ENCODE data around the gene TMED5. TPM values are rescaled to one million over a fixed set of nuclear protein-coding genes. Genes with fewer than 3 reads are reported as not detected.

Gene TMED5
- total RNA-seq, 1 experiment from 2014 or later, result 32.6 TPM

- Histone ChIP-seq H3K4me2 (ENCODE audit: low read length) (no peak overlapping the region), H3K27ac (ENCODE audit: low read depth, low read length) (no peak overlapping the region), H4K20me1 (ENCODE audit: insufficient read depth) (peaks cover 18% of the 10 kb centered on the region; the same call in 1 of the 2 replicates), H3K79me2 (ENCODE audit: insufficient read depth, low read length) (peaks cover 99% of the 10 kb centered on the region), H3K4me3 (replicated peaks in 1 of 2; ENCODE audit: low read depth in 1 of 2, low read length in 2 of 2) (no peak overlapping the region), H2AFZ (ENCODE audit: low read depth, low read length, poor library complexity, severe bottlenecking) (no peak overlapping the region), H3K9me2 (ENCODE audit: insufficient read depth) (no peaks in the 10 kb centered on the region), H3K9me3 (ENCODE audit: control insufficient read depth in 1 of 2, insufficient read depth in 1 of 2, low read depth in 1 of 2, low read length in 2 of 2) (peaks cover 8 to 11% of the 10 kb centered on the region in 2 experiments; a peak in 3 of 4 replicates), H3K36me3 (ENCODE audit: control insufficient read depth in 1 of 2, insufficient read depth in 2 of 2, low read length in 2 of 2) (peaks cover 5 to 16% of the 10 kb centered on the region in 2 experiments; a peak in 3 of 4 replicates), H3K27me3 (ENCODE audit: insufficient read depth, low read length) (no peaks in the 10 kb centered on the region), H3K9ac (ENCODE audit: low read length) (no peak overlapping the region), H3K4me1 (ENCODE audit: control insufficient read depth in 1 of 2, insufficient read depth in 2 of 2, low read length in 2 of 2) (no peaks in the 10 kb centered on the region)
- ChIA-PET RAD21 (ENCODE audit: low non-redundant PET in 1 of 2, low total read pairs in 2 of 2, uncharacterized antibody in 2 of 2, unreplicated experiment in 2 of 2) (no interaction called here), CTCF (no interaction called here), POLR2A (no interaction called here)
- intact Hi-C loops (cut with micrococcal nuclease), result no loop called here
- BruUV-seq (replicated peaks), result no TSS peak
- ATAC-seq (no peak), DNase-seq (ENCODE audit: low read depth, low spot score) (no peak)
- no peak for TF ChIP-seq EZH2phosphoT487 (IDR thresholded peaks at IDR 0.05; ENCODE audit: borderline replicate concordance)
- no peak for TF ChIP-seq JUND (IDR thresholded peaks at IDR 0.05)
- no peak for TF ChIP-seq EZH2 (IDR thresholded peaks at IDR 0.05)
- no peak for TF ChIP-seq FOSL1 (IDR thresholded peaks at IDR 0.05; ENCODE audit: low read depth)
- no peak for TF ChIP-seq CTCF (IDR thresholded peaks at IDR 0.05 in 2 of 3, conservative IDR thresholded peaks at IDR 0.05 in 1 of 3; ENCODE audit: borderline replicate concordance in 1 of 3, insufficient read depth in 1 of 3, low read depth in 2 of 3, low read length in 2 of 3)
- TF ChIP-seq ZFX (IDR thresholded peaks at IDR 0.05), result no peak
- TF ChIP-seq SP1 (IDR thresholded peaks at IDR 0.05; ENCODE audit: low read depth), result no peak
- TF ChIP-seq CEBPB (IDR thresholded peaks at IDR 0.05; ENCODE audit: low read depth), result no peak
- no peak for TF ChIP-seq MAX (IDR thresholded peaks at IDR 0.05)
- no peak for TF ChIP-seq ELF1 (IDR thresholded peaks at IDR 0.05; ENCODE audit: borderline replicate concordance, low read depth)
- TF ChIP-seq RAD21 (IDR thresholded peaks at IDR 0.05; ENCODE audit: low read depth), result no peak
- no peak for TF ChIP-seq ZBTB33 (IDR thresholded peaks at IDR 0.05; ENCODE audit: extremely low read depth, insufficient replicate concordance, low read length)
Measured at GRCh38 chr1:93109578-93109977, 70.6 kb downstream of the TMED5 start.

All from HCT116 (cell line).